HT1080 (cell line): Measurements from ENCODE around the gene JAKMIP1. TPM values are rescaled to one million over a fixed set of nuclear protein-coding genes. Genes with fewer than 3 reads are reported as not detected.
A peak's percentile ranks its signal among the peaks of the same experiment; 100 is the strongest.

Experiments
- DNase-seq: peaks from one replicate; pipeline ENCODE4 v3.0.0-alpha.2; 2015; ENCODE audit warnings: low read depth
- total RNA-seq: library from RNA; depleted of rRNA; stranded (reverse); fragments of >200 nt; shearing (Covaris generic); gene quantifications from 2 replicates; pipeline ENCODE4 v1.2.3, GENCODE V29; 2014

The JAKMIP1 gene
- total RNA-seq, 1 experiment from 2014 or later = not detected

- no peak for DNase-seq
Observed at GRCh38 chr4:6204871-6205566, 4.7 kb upstream of the JAKMIP1 start.

- DNase-seq = no peak
Observed at GRCh38 chr4:6204098-6204497, 3.7 kb upstream of the JAKMIP1 start.

- no peak for DNase-seq
Observed at GRCh38 chr4:6201580-6202091, 1.3 kb upstream of the JAKMIP1 start.

GRCh38 chr4:6200922-6201362, 593 bp upstream of the JAKMIP1 start:
- DNase-seq = no peak

GRCh38 chr4:6199422-6199921, 877 bp downstream of the JAKMIP1 start:
- DNase-seq = no peak

- no peak for DNase-seq
Observed at GRCh38 chr4:6198768-6199421, 1.5 kb downstream of the JAKMIP1 start.

GRCh38 chr4:6198278-6198677, 2.1 kb downstream of the JAKMIP1 start:
- DNase-seq = no peak

- DNase-seq = no peak
Observed at GRCh38 chr4:6197433-6198174, 2.7 kb downstream of the JAKMIP1 start.

- DNase-seq = no peak
Observed at GRCh38 chr4:6196871-6197270, 3.5 kb downstream of the JAKMIP1 start.

GRCh38 chr4:6196324-6196723, 4.0 kb downstream of the JAKMIP1 start:
- DNase-seq = no peak

- no peak for DNase-seq
Observed at GRCh38 chr4:6195602-6196319, 4.6 kb downstream of the JAKMIP1 start.

- no peak for DNase-seq
Observed at GRCh38 chr4:6194458-6195195, 5.7 kb downstream of the JAKMIP1 start.

GRCh38 chr4:6193399-6193798, 7.0 kb downstream of the JAKMIP1 start:
- DNase-seq = no peak

- DNase-seq = peak; percentile 20
Observed at GRCh38 chr4:6192245-6192644, 8.1 kb downstream of the JAKMIP1 start.

GRCh38 chr4:6191448-6192130, 8.8 kb downstream of the JAKMIP1 start:
- no peak for DNase-seq

- DNase-seq = no peak
Observed at GRCh38 chr4:6190486-6190885, 9.9 kb downstream of the JAKMIP1 start.

- DNase-seq = no peak
Observed at GRCh38 chr4:6189511-6189910, 10.8 kb downstream of the JAKMIP1 start.

GRCh38 chr4:6188687-6189305, 11.6 kb downstream of the JAKMIP1 start:
- DNase-seq = no peak

- DNase-seq = no peak
Observed at GRCh38 chr4:6184169-6184568, 16.2 kb downstream of the JAKMIP1 start.
